Effector memory CD4-positive, alpha-beta T cell (primary cell): Measurements from ENCODE around the gene UMPS.
"Not testable (repeated sequence)": the region's sequence is repeated elsewhere in the genome, so short reads cannot be mapped to it uniquely, and the experiment has no call there.

ENCODE experiments used
- DNase-seq, 3 donors: peaks; one replicate each; pipeline ENCODE4 v3.0.0-alpha.2; 2020
- H3K27ac ChIP-seq: 2 replicates; pipeline ENCODE4 v1.7.0; 2013; ENCODE audit warnings: mild to moderate bottlenecking, low read length, moderate library complexity; ENCODE audit not compliant: insufficient read depth, poor library complexity, severe bottlenecking
- H3K27me3 ChIP-seq: replicated peaks from 2 replicates; pipeline ENCODE4 v1.7.0; 2013; ENCODE audit warnings: mild to moderate bottlenecking, low read length; ENCODE audit not compliant: insufficient read depth, control insufficient read depth, poor library complexity, severe bottlenecking
- H3K36me3 ChIP-seq: 2 replicates; pipeline ENCODE4 v1.7.0; 2013; ENCODE audit warnings: mild to moderate bottlenecking, low read length, moderate library complexity; ENCODE audit not compliant: control insufficient read depth, insufficient read depth
- H3K4me1 ChIP-seq: 2 replicates; pipeline ENCODE4 v1.7.0; 2013; ENCODE audit warnings: low read length, mild to moderate bottlenecking; ENCODE audit not compliant: control insufficient read depth, insufficient read depth, poor library complexity, severe bottlenecking
- H3K4me3 ChIP-seq: 2 replicates; pipeline ENCODE4 v1.7.0; 2013; ENCODE audit warnings: low read length, low read depth, mild to moderate bottlenecking; ENCODE audit not compliant: insufficient read depth, poor library complexity, severe bottlenecking
- H3K9me3 ChIP-seq: 2 replicates; pipeline ENCODE4 v1.7.0; 2013; ENCODE audit warnings: mild to moderate bottlenecking, low read length, moderate library complexity; ENCODE audit not compliant: control insufficient read depth

UMPS gene

DNA sequence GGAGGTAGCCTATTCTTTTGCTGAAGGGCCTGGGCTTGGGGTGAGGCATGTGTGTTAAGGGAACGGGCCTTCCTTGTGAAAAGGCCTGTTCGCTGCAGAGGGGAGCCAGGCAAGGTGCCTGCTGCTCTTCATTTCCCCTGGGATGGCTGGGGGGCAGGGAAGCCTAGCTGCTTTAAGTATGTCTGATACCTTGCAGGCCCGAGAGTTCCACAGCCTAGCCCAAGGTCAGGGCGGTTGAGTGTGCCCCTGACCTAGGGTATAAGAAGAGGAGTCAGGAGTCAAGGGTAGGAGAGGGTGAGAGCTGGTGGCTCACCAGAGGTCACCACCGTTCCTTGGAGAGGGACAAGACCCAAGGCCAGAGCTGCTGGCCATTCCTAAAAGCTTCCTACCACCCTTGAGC, 46.6 kb downstream of the UMPS start:
- no peak for DNase-seq
- Histone ChIP-seq H3K4me1 (no peaks in the 10 kb centered on the region), H3K4me3 (no peak overlapping the region), H3K27ac (no peak overlapping the region), H3K9me3 (no peaks in the 10 kb centered on the region), H3K36me3 (no peaks in the 10 kb centered on the region), H3K27me3 (peaks cover 3% of the 10 kb centered on the region)

DNA sequence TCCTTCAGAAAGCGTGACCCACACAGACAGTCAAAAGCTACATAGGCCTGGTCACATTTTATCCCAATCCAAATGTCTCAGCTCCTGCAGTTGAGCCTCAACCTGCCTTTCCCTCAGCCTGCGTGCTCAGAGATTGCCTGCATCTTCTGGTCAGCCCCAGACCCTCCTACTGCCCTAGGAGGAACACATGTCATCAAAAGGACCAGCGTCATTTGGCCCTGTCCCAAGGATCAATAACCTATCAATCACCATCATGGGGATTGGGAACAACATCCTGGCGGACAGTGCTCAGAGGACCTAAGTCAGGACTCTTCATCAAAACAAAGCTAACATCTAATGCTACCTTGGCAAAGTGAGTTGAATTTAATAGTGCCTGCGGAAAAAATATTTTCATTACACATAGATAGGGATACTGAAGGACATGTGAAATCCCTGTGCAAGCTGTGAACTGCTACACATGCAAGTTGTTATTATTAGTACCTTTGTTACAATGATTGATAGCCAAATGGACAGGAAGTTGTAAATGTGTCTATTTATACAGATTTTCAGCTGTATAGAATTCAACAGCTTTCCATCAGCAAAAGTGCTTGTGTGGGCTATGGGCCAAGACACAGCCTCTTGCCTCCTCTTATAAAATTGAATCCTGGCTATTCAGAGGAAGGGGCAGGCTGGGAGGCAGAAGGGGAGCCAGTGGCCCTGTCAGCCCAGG, 47.7 kb downstream of the UMPS start:
- no peak overlapping the region for H3K27ac ChIP-seq
- no peaks in the 10 kb centered on the region for H3K4me1 ChIP-seq
- DNase-seq, result no peak
- no peaks in the 10 kb centered on the region for H3K27me3 ChIP-seq
- H3K9me3 ChIP-seq, result no peaks in the 10 kb centered on the region
- H3K36me3 ChIP-seq, result no peaks in the 10 kb centered on the region
- no peak overlapping the region for H3K4me3 ChIP-seq

DNA sequence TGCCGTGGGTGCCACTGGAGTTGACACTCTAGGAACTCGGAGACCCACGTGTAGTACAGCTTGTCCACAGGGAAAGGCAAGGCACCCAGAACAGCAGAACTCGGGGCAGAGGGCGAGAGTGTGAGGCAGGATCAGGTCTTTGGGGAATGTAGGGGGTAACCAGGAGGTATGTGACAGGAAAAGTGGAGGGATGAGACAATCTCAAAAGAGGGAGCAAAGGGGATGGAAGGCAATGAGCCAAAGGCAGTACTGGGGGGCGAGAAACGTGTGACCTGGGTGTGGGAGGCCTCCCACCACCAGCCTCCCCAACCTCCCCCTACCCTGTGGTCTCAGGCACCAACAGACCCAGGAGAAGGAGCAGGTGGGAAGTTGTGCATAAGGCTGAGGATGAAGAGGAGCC, 48.9 kb downstream of the UMPS start:
- no peaks in the 10 kb centered on the region for H3K9me3 ChIP-seq
- no peaks in the 10 kb centered on the region for H3K4me1 ChIP-seq
- no peak for DNase-seq
- H3K36me3 ChIP-seq, result no peaks in the 10 kb centered on the region
- H3K4me3 ChIP-seq, result no peak overlapping the region
- no peak overlapping the region for H3K27ac ChIP-seq
- no peaks in the 10 kb centered on the region for H3K27me3 ChIP-seq

DNA sequence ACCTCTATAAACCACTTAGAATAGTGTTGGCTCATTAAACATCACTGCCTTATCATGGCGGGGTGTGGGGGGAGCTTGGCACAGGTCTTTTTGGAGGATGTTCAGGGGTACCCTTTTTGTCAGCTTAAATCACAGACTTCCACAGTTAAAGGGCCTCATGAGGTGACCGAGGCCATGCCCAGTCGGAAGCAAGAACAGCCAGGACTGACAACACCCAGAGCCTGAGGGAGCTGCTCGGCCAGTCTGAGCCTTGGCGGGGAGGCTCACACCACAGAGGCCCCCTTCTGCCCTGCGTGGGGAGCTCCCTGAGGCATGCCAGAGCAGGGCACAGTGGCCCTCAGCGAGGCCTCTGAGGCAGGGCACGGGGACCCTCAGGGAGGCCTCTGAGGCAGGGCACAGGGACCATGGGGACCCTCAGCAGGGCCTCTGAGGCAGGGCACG, 49.5 kb downstream of the UMPS start:
- no peak overlapping the region for H3K27ac ChIP-seq
- H3K4me3 ChIP-seq, result no peak overlapping the region
- no peaks in the 10 kb centered on the region for H3K4me1 ChIP-seq
- H3K9me3 ChIP-seq, result no peaks in the 10 kb centered on the region
- DNase-seq, result no peak
- no peaks in the 10 kb centered on the region for H3K27me3 ChIP-seq
- H3K36me3 ChIP-seq, result no peaks in the 10 kb centered on the region

DNA sequence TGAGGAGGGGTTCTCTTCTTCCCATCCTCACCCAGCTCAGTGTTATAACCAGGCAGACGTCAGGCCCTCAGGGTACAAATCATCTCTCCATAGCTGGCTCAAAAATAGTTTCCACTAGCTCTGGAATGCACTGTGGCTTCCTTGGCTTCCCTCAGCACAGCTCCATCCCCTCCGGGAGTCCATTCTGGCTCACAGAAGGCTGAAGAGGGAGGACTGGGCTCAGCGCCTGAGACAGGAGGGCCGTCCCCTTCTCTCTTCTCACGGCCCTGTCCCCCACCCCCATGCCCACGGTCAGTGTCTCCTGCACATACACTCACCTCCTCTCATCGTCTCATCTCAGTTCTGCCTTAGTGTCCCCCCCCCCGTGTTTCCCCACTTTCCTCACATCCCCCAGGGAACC, 50.1 kb downstream of the UMPS start:
- Histone ChIP-seq H3K9me3 (no peaks in the 10 kb centered on the region), H3K4me3 (no peak overlapping the region), H3K27me3 (no peaks in the 10 kb centered on the region), H3K27ac (no peak overlapping the region), H3K36me3 (no peaks in the 10 kb centered on the region), H3K4me1 (no peaks in the 10 kb centered on the region)
- no peak for DNase-seq

DNA sequence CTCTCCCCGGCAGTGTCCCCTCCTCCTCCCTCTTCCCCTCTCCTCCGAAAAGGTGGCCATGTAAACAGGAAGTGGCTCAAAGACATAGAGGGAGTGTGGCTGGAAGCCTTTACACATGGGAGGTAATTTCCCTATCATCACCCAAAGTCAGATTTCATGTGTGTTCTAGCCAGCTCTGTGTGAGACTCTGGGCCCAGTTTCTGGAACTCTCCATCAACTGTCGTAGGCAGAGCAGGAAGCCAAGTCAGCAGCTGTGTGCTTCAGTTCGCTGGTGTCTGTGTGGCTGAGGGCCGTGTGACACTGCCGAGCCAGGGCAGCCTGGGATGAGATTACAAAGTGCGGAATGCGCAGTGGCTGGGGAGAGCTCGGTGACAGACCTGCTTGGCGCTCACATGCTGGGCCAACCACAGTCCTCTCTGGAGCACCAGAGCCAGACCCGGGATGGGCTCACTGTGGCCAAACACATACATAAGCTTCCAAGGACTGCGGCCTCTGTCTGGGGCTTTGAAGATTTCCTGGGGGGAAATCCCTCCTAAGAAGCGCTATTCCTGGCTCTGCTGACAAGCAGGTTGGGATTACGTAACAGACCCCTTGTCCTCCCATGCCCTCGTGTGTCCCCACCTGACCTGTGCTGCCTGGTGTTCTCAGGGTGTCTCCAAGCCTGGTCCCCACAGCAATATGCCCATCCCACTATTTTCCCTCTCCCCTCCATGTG, 50.7 kb downstream of the UMPS start:
- no peak for DNase-seq

DNA sequence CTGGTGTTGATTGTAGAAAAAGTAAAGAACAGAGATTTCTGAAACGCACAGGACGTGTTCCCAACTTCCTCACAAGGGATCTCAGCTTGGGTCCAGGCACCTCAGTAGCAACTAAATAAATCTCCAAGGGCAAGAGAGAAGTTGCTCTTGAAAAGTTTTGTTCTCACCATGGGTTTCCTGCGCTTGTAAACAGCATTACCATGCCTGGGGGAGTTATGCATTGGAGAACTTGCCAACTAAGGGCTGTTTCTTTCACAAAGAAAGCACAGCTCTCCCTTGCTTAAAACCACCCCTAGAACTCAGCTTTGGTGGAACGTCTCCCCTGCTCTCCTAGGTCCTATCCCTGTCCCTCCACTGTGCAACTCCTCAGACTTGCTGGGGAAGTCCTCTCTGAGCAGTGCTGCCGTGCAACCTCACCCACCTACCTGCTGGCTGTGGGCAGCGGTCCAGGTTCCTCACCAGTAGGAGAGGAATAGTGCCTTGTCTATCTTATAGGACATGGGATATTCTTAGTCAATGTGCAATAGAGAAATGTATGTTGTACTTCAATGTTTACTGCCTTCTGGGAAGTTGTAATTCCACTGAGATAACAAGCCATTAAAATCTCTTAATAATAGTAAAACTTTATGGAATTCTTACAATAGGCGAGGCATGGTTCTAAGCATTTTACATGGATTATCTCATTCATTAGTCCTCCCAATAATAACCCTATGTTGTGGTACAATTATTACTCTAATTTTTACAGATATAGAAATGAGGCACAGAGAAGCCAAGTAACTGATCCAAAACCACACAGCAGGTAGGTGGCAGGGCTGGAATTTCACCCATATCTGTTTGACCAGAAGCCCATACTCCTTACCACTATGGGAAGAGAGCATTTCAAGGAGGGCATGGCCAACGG, 51.5 kb downstream of the UMPS start:
- Histone ChIP-seq H3K27me3 (no peaks in the 10 kb centered on the region), H3K4me1 (no peaks in the 10 kb centered on the region), H3K4me3 (no peak overlapping the region), H3K36me3 (no peaks in the 10 kb centered on the region), H3K9me3 (no peaks in the 10 kb centered on the region), H3K27ac (no peak overlapping the region)
- no peak for DNase-seq

More for the DNA sequence above, 50.7 kb downstream of the UMPS start:
- Histone ChIP-seq H3K27ac (no peak overlapping the region), H3K36me3 (no peaks in the 10 kb centered on the region), H3K4me1 (no peaks in the 10 kb centered on the region), H3K27me3 (no peaks in the 10 kb centered on the region), H3K9me3 (no peaks in the 10 kb centered on the region), H3K4me3 (no peak overlapping the region)

DNA sequence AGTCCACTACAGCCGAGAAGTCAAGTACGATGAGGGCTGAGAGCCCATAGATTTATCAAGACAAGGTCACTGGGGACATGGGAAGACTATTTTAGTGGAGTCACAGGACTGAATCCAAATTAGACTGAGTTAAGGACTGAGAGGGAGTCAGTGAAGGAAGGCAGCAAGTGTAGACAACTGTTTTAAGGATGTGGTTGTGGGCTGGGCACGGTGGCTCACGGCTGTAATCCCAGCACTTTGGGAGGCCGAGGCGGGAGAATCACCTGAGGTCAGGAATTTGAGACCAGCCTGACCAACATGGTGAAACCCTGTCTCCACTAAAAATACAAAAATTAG, 52.1 kb downstream of the UMPS start:
- H3K36me3 ChIP-seq, H3K4me1 ChIP-seq, H3K27me3 ChIP-seq, H3K27ac ChIP-seq, H3K4me3 ChIP-seq, H3K9me3 ChIP-seq, DNase-seq: not testable (repeated sequence)

DNA sequence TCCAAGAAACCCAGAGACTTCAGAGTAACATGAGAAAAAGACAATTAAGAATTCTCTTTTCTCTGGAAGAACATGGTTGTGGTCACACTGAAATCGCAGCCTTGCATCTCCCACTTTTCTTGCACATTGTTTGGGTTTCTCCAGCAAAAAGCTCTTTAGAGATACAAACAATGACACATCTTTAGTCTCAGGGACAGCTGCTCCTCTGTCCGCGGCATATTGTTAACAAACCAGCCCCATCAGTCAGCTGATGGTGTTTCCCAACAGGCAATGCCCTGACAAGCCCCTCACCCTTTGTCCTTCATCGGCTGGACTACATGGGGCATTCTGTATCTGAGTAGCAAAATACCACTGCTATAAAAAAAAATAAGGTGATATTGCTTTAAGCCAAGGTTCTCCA, 53.4 kb downstream of the UMPS start:
- H3K4me1 ChIP-seq, result no peaks in the 10 kb centered on the region
- no peaks in the 10 kb centered on the region for H3K9me3 ChIP-seq
- no peak overlapping the region for H3K27ac ChIP-seq
- H3K4me3 ChIP-seq, result no peak overlapping the region
- H3K27me3 ChIP-seq, result no peaks in the 10 kb centered on the region
- DNase-seq, result no peak
- no peaks in the 10 kb centered on the region for H3K36me3 ChIP-seq
